Neural crest cell (in vitro differentiated cells): ENCODE data around the gene SDC3. TPM values are rescaled to one million over a fixed set of nuclear protein-coding genes. Genes with fewer than 3 reads are reported as not detected.

ENCODE experiments used
- DNase-seq: peaks from one replicate; pipeline ENCODE4 v3.0.0; 2021; ENCODE audit warnings: low read depth, mixed read lengths, low spot score
- H3K27ac Mint-ChIP-seq: one replicate; pipeline ENCODE4 v1.8.0; 2021; ENCODE audit warnings: mild to moderate bottlenecking, mixed read lengths; ENCODE audit not compliant: unreplicated experiment
- H3K27me3 Mint-ChIP-seq: 2 replicates; pipeline ENCODE4 v1.8.0; 2021; ENCODE audit warnings: low read depth, mild to moderate bottlenecking, mixed read lengths
- H3K36me3 Mint-ChIP-seq: 2 replicates; pipeline ENCODE4 v1.8.0; 2021; ENCODE audit warnings: low read depth, mild to moderate bottlenecking, mixed read lengths
- H3K4me1 Mint-ChIP-seq: 2 replicates; pipeline ENCODE4 v1.8.0; 2021; ENCODE audit warnings: mixed read lengths
- H3K4me3 Mint-ChIP-seq: one replicate; pipeline ENCODE4 v1.8.0; 2021; ENCODE audit warnings: mild to moderate bottlenecking, mixed read lengths
- H3K9me3 Mint-ChIP-seq: 2 replicates; pipeline ENCODE4 v1.8.0; 2021; ENCODE audit warnings: mixed read lengths
- CTCF ChIP-seq: fragments of 200-600 bp; sonication (generic); conservative IDR thresholded peaks from 2 replicates; pipeline ENCODE4 v1.5.0; 2021; ENCODE audit warnings: antibody characterized with exemption, mild to moderate bottlenecking
- total RNA-seq: library from RNA; stranded (reverse); gene quantifications from 2 replicates; pipeline ENCODE4 v1.2.1, GENCODE V29; 2021

Gene SDC3
- total RNA-seq, 1 donor from 2014 or later = 129 TPM

GRCh38 chr1:30885570-30886522 lies 22.7 kb downstream of the SDC3 start:
- H3K4me1 Mint-ChIP-seq = peaks cover 72% of the 10 kb centered on the region
- peak overlapping the region; percentile 89 for H3K27ac Mint-ChIP-seq
- no peaks in the 10 kb centered on the region for H3K27me3 Mint-ChIP-seq
- no peaks in the 10 kb centered on the region for H3K36me3 Mint-ChIP-seq
- H3K4me3 Mint-ChIP-seq = no peak overlapping the region
- no peak for DNase-seq
- TF ChIP-seq CTCF = no peak
- no peaks in the 10 kb centered on the region for H3K9me3 Mint-ChIP-seq

DNA sequence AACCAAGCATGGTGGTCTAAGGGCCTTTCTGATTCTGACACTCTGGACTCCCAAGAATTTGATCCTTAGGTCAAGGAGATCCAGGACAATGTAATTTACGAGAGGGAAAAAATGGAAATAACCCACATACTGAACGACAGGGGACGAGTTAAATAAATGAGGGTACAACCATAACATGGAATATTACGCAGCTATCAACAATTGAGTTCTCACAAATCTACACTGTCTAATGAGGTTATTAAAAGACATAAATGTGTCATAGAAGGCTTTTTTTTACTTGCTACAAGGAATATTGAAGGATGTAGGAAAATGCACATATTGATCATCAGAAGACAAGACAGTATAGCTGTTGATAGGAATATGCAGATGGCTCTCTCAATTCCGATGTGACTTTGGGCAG lies 23.8 kb downstream of the SDC3 start:
- peaks cover 78% of the 10 kb centered on the region for H3K4me1 Mint-ChIP-seq
- no peaks in the 10 kb centered on the region for H3K9me3 Mint-ChIP-seq
- no peaks in the 10 kb centered on the region for H3K27me3 Mint-ChIP-seq
- TF ChIP-seq CTCF = no peak
- H3K4me3 Mint-ChIP-seq = no peak overlapping the region
- no peaks in the 10 kb centered on the region for H3K36me3 Mint-ChIP-seq
- no peak for DNase-seq
- no peak overlapping the region for H3K27ac Mint-ChIP-seq

- Mint-ChIP-seq H3K27me3 (no peaks in the 10 kb centered on the region), H3K36me3 (no peaks in the 10 kb centered on the region), H3K4me1 (peaks cover 77% of the 10 kb centered on the region), H3K9me3 (no peaks in the 10 kb centered on the region), H3K4me3 (no peak overlapping the region), H3K27ac (no peak overlapping the region)
- TF ChIP-seq CTCF = no peak
- DNase-seq = no peak
Measured at GRCh38 chr1:30883389-30884172, 25.0 kb downstream of the SDC3 start.

DNA sequence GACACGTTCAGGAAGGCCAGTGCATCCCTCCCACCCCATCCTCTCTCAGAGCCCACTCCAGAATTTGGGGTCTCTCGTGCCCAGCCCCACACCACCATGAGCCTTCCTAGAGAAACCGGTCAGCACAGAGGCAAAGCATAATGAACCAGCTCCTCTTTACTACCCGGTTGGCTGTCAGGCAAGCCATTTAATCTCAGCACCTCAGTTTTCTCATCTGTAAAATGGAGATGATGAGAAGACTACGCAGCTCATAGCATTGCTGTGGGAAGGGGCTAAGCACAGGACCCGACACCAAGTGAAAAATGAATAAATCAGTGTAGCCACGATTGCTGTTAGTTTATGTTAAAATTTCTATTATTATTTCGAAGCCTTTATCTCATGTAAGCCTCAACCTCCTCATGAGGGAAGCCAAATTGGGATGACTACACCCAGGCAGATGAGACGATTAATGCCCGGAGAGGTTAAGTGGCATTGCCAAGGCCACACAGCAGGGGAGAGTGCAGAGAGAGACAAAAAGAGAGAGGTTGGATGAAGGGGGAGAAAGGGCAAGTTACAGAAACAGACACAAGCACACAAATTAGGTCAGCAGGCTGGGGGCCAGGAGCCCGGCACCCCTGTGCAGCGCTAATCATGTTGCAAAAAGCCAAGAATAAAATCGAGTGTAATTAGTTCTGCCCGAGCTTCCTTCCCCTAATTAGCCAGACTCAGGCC lies 25.7 kb downstream of the SDC3 start:
- H3K4me1 Mint-ChIP-seq = peaks cover 71% of the 10 kb centered on the region
- no peak for TF ChIP-seq CTCF
- no peak overlapping the region for H3K27ac Mint-ChIP-seq
- H3K27me3 Mint-ChIP-seq = no peaks in the 10 kb centered on the region
- no peaks in the 10 kb centered on the region for H3K9me3 Mint-ChIP-seq
- H3K36me3 Mint-ChIP-seq = no peaks in the 10 kb centered on the region
- DNase-seq = no peak
- no peak overlapping the region for H3K4me3 Mint-ChIP-seq
